Neural cell (in vitro differentiated cells): ENCODE results near the gene SH3RF1. TPM values are rescaled to one million over a fixed set of nuclear protein-coding genes. Genes with fewer than 3 reads are reported as not detected.

Source experiments
- H2AFZ ChIP-seq: fragments of 200-600, 300-800 bp; sonication (generic), shearing (Covaris generic); 2 replicates; pipeline ENCODE4 v1.6.0; 2014; ENCODE audit warnings: low read depth, mild to moderate bottlenecking, antibody characterized with exemption, low read length, moderate library complexity
- H3F3A ChIP-seq: fragments of 200-600 bp; shearing (Covaris generic); 2 replicates; pipeline ENCODE4 v1.6.1; 2016; ENCODE audit warnings: mild to moderate bottlenecking, moderate library complexity, mixed read lengths, antibody characterized with exemption, low read length; ENCODE audit not compliant: insufficient read depth, poor library complexity, severe bottlenecking
- H3K27ac ChIP-seq: fragments of 200-600, 300-800 bp; sonication (generic), shearing (Covaris generic); 2 replicates; pipeline ENCODE4 v1.5.1; 2014; ENCODE audit warnings: mild to moderate bottlenecking, low read length, moderate library complexity
- H3K27me3 ChIP-seq: fragments of 300-800, 200-600 bp; sonication (generic), shearing (Covaris generic); 2 replicates; pipeline ENCODE4 v1.6.0; 2014; ENCODE audit warnings: mild to moderate bottlenecking, low read depth, low read length, moderate library complexity; ENCODE audit not compliant: insufficient read depth
- H3K36me3 ChIP-seq: fragments of 300-800, 200-600 bp; sonication (generic), shearing (Covaris generic); 2 replicates; pipeline ENCODE4 v1.5.1; 2014; ENCODE audit warnings: mild to moderate bottlenecking, antibody characterized with exemption, low read length, moderate library complexity; ENCODE audit not compliant: insufficient read depth
- H3K4me2 ChIP-seq: fragments of 300-800, 200-600 bp; sonication (generic), shearing (Covaris generic); 2 replicates; pipeline ENCODE4 v1.6.0; 2014; ENCODE audit warnings: mild to moderate bottlenecking, low read length
- H3K4me3 ChIP-seq: fragments of 300-800, 200-600 bp; sonication (generic), shearing (Covaris generic); 2 replicates; pipeline ENCODE4 v1.5.1; 2014; ENCODE audit warnings: mild to moderate bottlenecking, low read length, moderate library complexity
- H3K79me2 ChIP-seq: fragments of 200-600 bp; shearing (Covaris generic); replicated peaks from 2 replicates; pipeline ENCODE4 v1.6.0; 2014; ENCODE audit warnings: mild to moderate bottlenecking, low read length, moderate library complexity; ENCODE audit not compliant: insufficient read depth
- H3K9ac ChIP-seq: fragments of 300-800, 200-600 bp; sonication (generic), shearing (Covaris generic); 2 replicates; pipeline ENCODE4 v1.6.1; 2016; ENCODE audit warnings: mild to moderate bottlenecking, low read length, mixed read lengths
- H3K9me2 ChIP-seq: fragments of 200-600 bp; shearing (Covaris generic); 2 replicates; pipeline ENCODE4 v1.6.1; 2016; ENCODE audit warnings: mild to moderate bottlenecking, low read length, mixed read lengths; ENCODE audit not compliant: insufficient read depth
- H3K9me3 ChIP-seq: fragments of 200-600, 300-800 bp; sonication (generic), shearing (Covaris generic); 2 replicates; pipeline ENCODE4 v1.6.1; 2016; ENCODE audit warnings: mild to moderate bottlenecking, mixed run types, low read length, moderate library complexity, mixed read lengths
- H4K20me1 ChIP-seq: fragments of 200-600 bp; shearing (Covaris generic); 2 replicates; pipeline ENCODE4 v1.6.1; 2016; ENCODE audit warnings: mild to moderate bottlenecking, mixed run types; ENCODE audit not compliant: insufficient read depth
- EP300 ChIP-seq: fragments of 450-650 bp; conservative IDR thresholded peaks from 2 replicates; pipeline ENCODE4 v1.6.1; 2014; ENCODE audit warnings: antibody characterized with exemption, mild to moderate bottlenecking, moderate library complexity; ENCODE audit not compliant: poor library complexity, severe bottlenecking
- EZH2 ChIP-seq: fragments of 200-600, 300-800 bp; shearing (Covaris generic), sonication (generic); IDR thresholded peaks from 2 replicates; pipeline ENCODE4 v1.6.1; 2014; ENCODE audit warnings: antibody characterized with exemption, low read length, borderline replicate concordance, mild to moderate bottlenecking; ENCODE audit not compliant: insufficient read depth, poor library complexity, severe bottlenecking
- MXI1 ChIP-seq: fragments of 450-650 bp; conservative IDR thresholded peaks from 2 replicates; pipeline ENCODE4 v1.6.1; 2014; ENCODE audit warnings: antibody characterized with exemption, mild to moderate bottlenecking; ENCODE audit not compliant: poor library complexity, severe bottlenecking
- POLR2AphosphoS5 ChIP-seq: IDR thresholded peaks from 2 replicates; pipeline ENCODE4 v1.6.1; 2012
- RAD21 ChIP-seq: fragments of 450-650 bp; conservative IDR thresholded peaks from 2 replicates; pipeline ENCODE4 v1.6.1; 2014; ENCODE audit warnings: antibody characterized with exemption, mild to moderate bottlenecking, moderate library complexity
- SMC3 ChIP-seq: fragments of 450-650 bp; conservative IDR thresholded peaks from 2 replicates; pipeline ENCODE4 v1.6.1; 2014; ENCODE audit warnings: antibody characterized with exemption, mild to moderate bottlenecking, moderate library complexity; ENCODE audit not compliant: poor library complexity
- TAF1 ChIP-seq: IDR thresholded peaks from 2 replicates; pipeline ENCODE4 v1.6.1; 2012; ENCODE audit warnings: low read depth
- polyA plus RNA-seq: library from polyadenylated mRNA; depleted of rRNA; stranded (reverse); fragments of >200 nt; gene quantifications from 2 replicates; pipeline ENCODE4 v1.2.3, GENCODE V29; 2014
- TF ChIP-seq, protein P1 (sequence below): IDR thresholded peaks from 2 replicates; pipeline ENCODE4 v1.6.1; 2012; ENCODE audit warnings: borderline replicate concordance
- TF ChIP-seq, protein P2 (sequence below): fragments of 450-650 bp; IDR thresholded peaks from 2 replicates; pipeline ENCODE4 v1.5.1; 2014; ENCODE audit warnings: antibody characterized with exemption, mild to moderate bottlenecking, moderate library complexity; ENCODE audit not compliant: poor library complexity, severe bottlenecking

The SH3RF1 gene
- polyA plus RNA-seq, 1 donor from 2014 or later, result 3.1 TPM

DNA sequence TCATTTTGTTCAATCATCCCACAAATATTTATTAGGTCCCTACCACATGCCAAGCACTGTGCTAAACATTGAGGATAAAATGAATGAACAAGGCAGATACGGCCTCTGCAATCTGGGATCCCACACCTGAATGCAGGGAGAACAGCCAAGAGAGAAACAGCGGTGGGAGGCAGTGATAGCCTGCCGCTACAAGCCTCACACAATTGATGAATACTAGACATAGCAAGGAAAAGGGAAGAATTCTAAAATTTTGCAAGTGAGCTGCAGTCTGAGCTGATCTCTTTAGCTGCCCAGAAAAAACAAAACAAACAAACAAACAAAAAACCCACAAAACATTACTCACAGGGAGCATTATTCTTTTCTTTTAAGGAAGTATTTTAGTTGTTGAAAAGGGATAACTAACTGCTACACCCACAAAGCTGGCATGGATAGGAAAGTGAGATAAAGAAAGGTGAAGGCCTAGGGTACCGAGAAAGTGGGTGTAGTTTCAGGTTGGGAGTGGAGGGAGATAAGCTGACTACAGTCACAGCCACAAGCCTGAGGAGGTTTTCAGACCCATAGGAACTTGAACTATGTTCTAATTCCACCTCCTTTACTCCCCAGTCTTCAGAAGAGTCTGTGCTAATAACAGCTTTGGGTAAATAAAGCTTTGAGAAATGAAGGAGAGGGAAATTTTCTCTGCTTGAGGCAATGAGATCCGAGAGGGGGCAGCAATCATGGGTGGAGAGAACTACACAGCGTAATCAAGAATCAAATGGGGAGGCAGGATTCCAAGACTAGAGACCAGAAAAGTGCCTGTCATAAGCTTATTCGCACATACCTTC is 85.4 kb downstream of the SH3RF1 start:
- no peak overlapping the region for H3K4me3 ChIP-seq
- no peak overlapping the region for H3K4me2 ChIP-seq
- no peaks in the 10 kb centered on the region for H3F3A ChIP-seq
- H3K27me3 ChIP-seq, result no peaks in the 10 kb centered on the region
- H3K36me3 ChIP-seq, result no peaks in the 10 kb centered on the region
- H2AFZ ChIP-seq, result no peak overlapping the region
- H3K9ac ChIP-seq, result no peak overlapping the region
- H3K9me2 ChIP-seq, result no peaks in the 10 kb centered on the region
- no peaks in the 10 kb centered on the region for H4K20me1 ChIP-seq
- H3K9me3 ChIP-seq, result no peaks in the 10 kb centered on the region
- TF ChIP-seq EZH2 (no peak), POLR2AphosphoS5 (no peak), RAD21 (no peak), EP300 (no peak), TAF1 (no peak), SMC3 (no peak), MXI1 (no peak)
- TF ChIP-seq, protein P1, sequence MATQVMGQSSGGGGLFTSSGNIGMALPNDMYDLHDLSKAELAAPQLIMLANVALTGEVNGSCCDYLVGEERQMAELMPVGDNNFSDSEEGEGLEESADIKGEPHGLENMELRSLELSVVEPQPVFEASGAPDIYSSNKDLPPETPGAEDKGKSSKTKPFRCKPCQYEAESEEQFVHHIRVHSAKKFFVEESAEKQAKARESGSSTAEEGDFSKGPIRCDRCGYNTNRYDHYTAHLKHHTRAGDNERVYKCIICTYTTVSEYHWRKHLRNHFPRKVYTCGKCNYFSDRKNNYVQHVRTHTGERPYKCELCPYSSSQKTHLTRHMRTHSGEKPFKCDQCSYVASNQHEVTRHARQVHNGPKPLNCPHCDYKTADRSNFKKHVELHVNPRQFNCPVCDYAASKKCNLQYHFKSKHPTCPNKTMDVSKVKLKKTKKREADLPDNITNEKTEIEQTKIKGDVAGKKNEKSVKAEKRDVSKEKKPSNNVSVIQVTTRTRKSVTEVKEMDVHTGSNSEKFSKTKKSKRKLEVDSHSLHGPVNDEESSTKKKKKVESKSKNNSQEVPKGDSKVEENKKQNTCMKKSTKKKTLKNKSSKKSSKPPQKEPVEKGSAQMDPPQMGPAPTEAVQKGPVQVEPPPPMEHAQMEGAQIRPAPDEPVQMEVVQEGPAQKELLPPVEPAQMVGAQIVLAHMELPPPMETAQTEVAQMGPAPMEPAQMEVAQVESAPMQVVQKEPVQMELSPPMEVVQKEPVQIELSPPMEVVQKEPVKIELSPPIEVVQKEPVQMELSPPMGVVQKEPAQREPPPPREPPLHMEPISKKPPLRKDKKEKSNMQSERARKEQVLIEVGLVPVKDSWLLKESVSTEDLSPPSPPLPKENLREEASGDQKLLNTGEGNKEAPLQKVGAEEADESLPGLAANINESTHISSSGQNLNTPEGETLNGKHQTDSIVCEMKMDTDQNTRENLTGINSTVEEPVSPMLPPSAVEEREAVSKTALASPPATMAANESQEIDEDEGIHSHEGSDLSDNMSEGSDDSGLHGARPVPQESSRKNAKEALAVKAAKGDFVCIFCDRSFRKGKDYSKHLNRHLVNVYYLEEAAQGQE, result no peak
- TF ChIP-seq, protein P2, sequence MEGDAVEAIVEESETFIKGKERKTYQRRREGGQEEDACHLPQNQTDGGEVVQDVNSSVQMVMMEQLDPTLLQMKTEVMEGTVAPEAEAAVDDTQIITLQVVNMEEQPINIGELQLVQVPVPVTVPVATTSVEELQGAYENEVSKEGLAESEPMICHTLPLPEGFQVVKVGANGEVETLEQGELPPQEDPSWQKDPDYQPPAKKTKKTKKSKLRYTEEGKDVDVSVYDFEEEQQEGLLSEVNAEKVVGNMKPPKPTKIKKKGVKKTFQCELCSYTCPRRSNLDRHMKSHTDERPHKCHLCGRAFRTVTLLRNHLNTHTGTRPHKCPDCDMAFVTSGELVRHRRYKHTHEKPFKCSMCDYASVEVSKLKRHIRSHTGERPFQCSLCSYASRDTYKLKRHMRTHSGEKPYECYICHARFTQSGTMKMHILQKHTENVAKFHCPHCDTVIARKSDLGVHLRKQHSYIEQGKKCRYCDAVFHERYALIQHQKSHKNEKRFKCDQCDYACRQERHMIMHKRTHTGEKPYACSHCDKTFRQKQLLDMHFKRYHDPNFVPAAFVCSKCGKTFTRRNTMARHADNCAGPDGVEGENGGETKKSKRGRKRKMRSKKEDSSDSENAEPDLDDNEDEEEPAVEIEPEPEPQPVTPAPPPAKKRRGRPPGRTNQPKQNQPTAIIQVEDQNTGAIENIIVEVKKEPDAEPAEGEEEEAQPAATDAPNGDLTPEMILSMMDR, result no peak
- H3K79me2 ChIP-seq, result peaks cover 9% of the 10 kb centered on the region
- H3K27ac ChIP-seq, result no peak overlapping the region

DNA sequence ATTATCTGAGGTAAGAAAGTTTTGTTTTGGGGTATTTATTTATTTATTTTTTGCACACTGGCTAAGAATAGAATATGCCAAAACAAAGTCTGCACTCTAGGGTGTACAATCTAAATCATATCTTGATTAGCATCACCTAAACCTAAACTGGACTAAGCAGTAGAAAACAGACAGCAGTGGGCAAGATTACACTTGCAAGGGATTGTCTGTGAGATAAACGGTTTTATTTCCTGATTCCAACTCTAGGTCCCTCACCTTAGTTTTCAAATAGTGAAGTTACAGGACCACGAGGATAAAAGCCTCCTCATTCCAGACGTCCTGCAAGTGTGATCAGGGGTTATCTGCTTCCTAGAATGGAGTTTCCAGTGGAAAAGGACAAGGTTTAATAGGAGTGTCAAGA is 86.1 kb downstream of the SH3RF1 start:
- Histone ChIP-seq H3K27ac (no peak overlapping the region), H3K9ac (no peak overlapping the region), H3K4me2 (no peak overlapping the region), H3K4me3 (no peak overlapping the region), H3K79me2 (peaks cover 9% of the 10 kb centered on the region), H3F3A (no peaks in the 10 kb centered on the region), H3K36me3 (no peaks in the 10 kb centered on the region), H3K9me2 (no peaks in the 10 kb centered on the region), H2AFZ (no peak overlapping the region), H4K20me1 (no peaks in the 10 kb centered on the region), H3K9me3 (no peaks in the 10 kb centered on the region), H3K27me3 (no peaks in the 10 kb centered on the region)
- TF ChIP-seq MXI1, result no peak
